DOHH2 (cell line): ENCODE data around the gene UGT2B17.
"Not testable (repeated sequence)": the region's sequence is repeated elsewhere in the genome, so short reads cannot be mapped to it uniquely, and the experiment has no call there.

Experiments used
- H3F3A ChIP-seq: fragments of 200-600 bp; sonication (generic), shearing (Covaris generic); 2 replicates; pipeline ENCODE4 v1.6.0; 2016; ENCODE audit warnings: antibody characterized with exemption, mild to moderate bottlenecking; ENCODE audit not compliant: control insufficient read depth, insufficient read depth
- H3K27ac ChIP-seq: fragments of 200-600 bp; sonication (generic); 2 replicates; pipeline ENCODE4 v1.5.1; 2014; ENCODE audit warnings: low read depth, mild to moderate bottlenecking, low read length, moderate library complexity
- H3K27me3 ChIP-seq: fragments of 200-600 bp; sonication (generic); 2 replicates; pipeline ENCODE4 v1.6.1; 2014; ENCODE audit warnings: mild to moderate bottlenecking, low read length, mixed read lengths; ENCODE audit not compliant: control insufficient read depth
- H3K36me3 ChIP-seq: fragments of 200-600 bp; sonication (generic); 2 replicates; pipeline ENCODE4 v1.6.1; 2014; ENCODE audit warnings: mild to moderate bottlenecking, low read length, moderate library complexity, mixed read lengths; ENCODE audit not compliant: control insufficient read depth
- H3K4me1 ChIP-seq: fragments of 200-600 bp; sonication (generic); 2 replicates; pipeline ENCODE4 v1.6.1; 2014; ENCODE audit warnings: mild to moderate bottlenecking, low read length, mixed read lengths; ENCODE audit not compliant: control insufficient read depth
- H3K4me2 ChIP-seq: fragments of 200-600 bp; sonication (generic); 2 replicates; pipeline ENCODE4 v1.6.0; 2014; ENCODE audit warnings: mild to moderate bottlenecking, low read length, moderate library complexity
- H3K4me3 ChIP-seq: fragments of 200-600 bp; sonication (generic); 2 replicates; pipeline ENCODE4 v1.5.1; 2014; ENCODE audit warnings: mild to moderate bottlenecking, low read length, mixed read lengths
- H3K79me2 ChIP-seq: fragments of 200-600 bp; sonication (generic); 2 replicates; pipeline ENCODE4 v1.6.1; 2014; ENCODE audit warnings: mild to moderate bottlenecking, low read length, mixed read lengths; ENCODE audit not compliant: control insufficient read depth
- H3K9me2 ChIP-seq: fragments of 200-600 bp; sonication (generic); replicated peaks from 2 replicates; pipeline ENCODE4 v1.6.1; 2014; ENCODE audit warnings: mild to moderate bottlenecking, low read length, mixed read lengths; ENCODE audit not compliant: control insufficient read depth
- H3K9me3 ChIP-seq: fragments of 200-600 bp; sonication (generic); 2 replicates; pipeline ENCODE4 v1.6.1; 2014; ENCODE audit warnings: antibody characterized with exemption, low read length, mixed read lengths; ENCODE audit not compliant: control insufficient read depth, insufficient read depth
- H4K20me1 ChIP-seq: fragments of 200-600 bp; sonication (generic); 2 replicates; pipeline ENCODE4 v1.6.0; 2014; ENCODE audit warnings: low read depth, mild to moderate bottlenecking, antibody characterized with exemption, low read length, moderate library complexity; ENCODE audit not compliant: control insufficient read depth, insufficient read depth
- EZH2phosphoT487 ChIP-seq: fragments of 200-600 bp; sonication (generic); IDR thresholded peaks from 2 replicates; pipeline ENCODE4 v1.6.1; 2017; ENCODE audit warnings: borderline replicate concordance, mild to moderate bottlenecking, antibody characterized with exemption, low read length, moderate library complexity, mixed read lengths
- TF ChIP-seq, protein P1 (sequence below): fragments of 200-600 bp; sonication (generic); IDR thresholded peaks from one replicate; pipeline ENCODE4 v1.5.1; 2014; ENCODE audit warnings: antibody characterized with exemption, mild to moderate bottlenecking, low read depth, low read length; ENCODE audit not compliant: poor library complexity, severe bottlenecking

UGT2B17 gene

DNA sequence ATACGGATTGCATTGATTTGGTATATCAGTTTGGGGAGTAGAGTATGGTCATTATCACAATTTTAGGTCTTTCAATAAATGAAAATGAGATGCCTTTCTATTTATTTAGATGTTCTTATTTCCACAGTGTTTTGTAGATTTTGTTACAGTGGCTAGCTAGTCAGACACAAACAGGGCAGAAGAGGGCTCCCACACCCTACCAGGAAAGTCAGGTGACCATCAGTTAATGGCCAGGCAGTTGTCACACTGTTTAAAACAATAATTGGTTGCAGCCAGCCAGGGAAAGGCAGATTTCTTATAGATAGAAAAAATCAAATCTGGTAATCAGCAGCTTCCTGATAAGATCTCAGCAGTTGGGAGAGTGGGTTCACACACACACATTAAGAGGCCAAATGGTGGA lies 57.2 kb downstream of the UGT2B17 start:
- H3K79me2 ChIP-seq = no peaks in the 10 kb centered on the region
- H3K27ac ChIP-seq = no peak overlapping the region
- H3K27me3 ChIP-seq = no peaks in the 10 kb centered on the region
- no peaks in the 10 kb centered on the region for H4K20me1 ChIP-seq
- no peaks in the 10 kb centered on the region for H3K9me3 ChIP-seq
- H3K4me3 ChIP-seq = no peak overlapping the region
- H3K4me1 ChIP-seq = no peaks in the 10 kb centered on the region
- no peak overlapping the region for H3K4me2 ChIP-seq
- H3K36me3 ChIP-seq = no peaks in the 10 kb centered on the region
- H3F3A ChIP-seq = no peaks in the 10 kb centered on the region
- no peaks in the 10 kb centered on the region for H3K9me2 ChIP-seq
- TF ChIP-seq EZH2phosphoT487 = no peak
- TF ChIP-seq, protein P1, sequence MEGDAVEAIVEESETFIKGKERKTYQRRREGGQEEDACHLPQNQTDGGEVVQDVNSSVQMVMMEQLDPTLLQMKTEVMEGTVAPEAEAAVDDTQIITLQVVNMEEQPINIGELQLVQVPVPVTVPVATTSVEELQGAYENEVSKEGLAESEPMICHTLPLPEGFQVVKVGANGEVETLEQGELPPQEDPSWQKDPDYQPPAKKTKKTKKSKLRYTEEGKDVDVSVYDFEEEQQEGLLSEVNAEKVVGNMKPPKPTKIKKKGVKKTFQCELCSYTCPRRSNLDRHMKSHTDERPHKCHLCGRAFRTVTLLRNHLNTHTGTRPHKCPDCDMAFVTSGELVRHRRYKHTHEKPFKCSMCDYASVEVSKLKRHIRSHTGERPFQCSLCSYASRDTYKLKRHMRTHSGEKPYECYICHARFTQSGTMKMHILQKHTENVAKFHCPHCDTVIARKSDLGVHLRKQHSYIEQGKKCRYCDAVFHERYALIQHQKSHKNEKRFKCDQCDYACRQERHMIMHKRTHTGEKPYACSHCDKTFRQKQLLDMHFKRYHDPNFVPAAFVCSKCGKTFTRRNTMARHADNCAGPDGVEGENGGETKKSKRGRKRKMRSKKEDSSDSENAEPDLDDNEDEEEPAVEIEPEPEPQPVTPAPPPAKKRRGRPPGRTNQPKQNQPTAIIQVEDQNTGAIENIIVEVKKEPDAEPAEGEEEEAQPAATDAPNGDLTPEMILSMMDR = no peak

- not testable (repeated sequence) for H4K20me1 ChIP-seq, H3F3A ChIP-seq, H3K27ac ChIP-seq, H3K27me3 ChIP-seq, H3K9me2 ChIP-seq, H3K36me3 ChIP-seq, H3K4me2 ChIP-seq, H3K4me3 ChIP-seq, H3K9me3 ChIP-seq, H3K79me2 ChIP-seq, H3K4me1 ChIP-seq
Observed at GRCh38 chr4:68505452-68505851, 70.7 kb downstream of the UGT2B17 start.

- not testable (repeated sequence) for H3K27me3 ChIP-seq, H3K27ac ChIP-seq, H3K4me1 ChIP-seq, H3K4me2 ChIP-seq, H3K79me2 ChIP-seq, H3K9me2 ChIP-seq, H4K20me1 ChIP-seq, H3F3A ChIP-seq, H3K4me3 ChIP-seq, H3K9me3 ChIP-seq, H3K36me3 ChIP-seq
Observed at GRCh38 chr4:68504836-68505235, 71.3 kb downstream of the UGT2B17 start.

DNA sequence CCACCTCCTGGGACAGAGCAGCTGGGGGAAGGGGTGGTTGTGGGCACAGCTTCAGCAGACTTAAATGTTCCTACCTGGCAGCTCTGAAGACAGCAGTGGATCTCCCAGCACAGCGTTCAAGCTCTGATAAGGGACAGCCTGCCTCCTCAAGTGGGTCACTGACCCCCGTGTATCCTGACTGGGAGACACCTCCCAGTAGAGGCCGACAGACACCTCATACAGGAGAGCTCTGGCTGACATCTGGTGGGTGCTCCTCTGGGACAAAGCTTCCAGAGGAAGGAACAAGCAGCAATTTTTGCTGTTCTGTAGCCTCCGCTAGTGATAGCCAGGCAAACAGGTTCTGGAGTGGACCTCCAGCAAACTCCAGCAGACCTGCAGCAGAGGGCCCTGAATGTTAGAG lies 72.7 kb downstream of the UGT2B17 start:
- H3K4me3 ChIP-seq, H3K27me3 ChIP-seq, H3K9me2 ChIP-seq, H4K20me1 ChIP-seq, H3K27ac ChIP-seq, H3K4me1 ChIP-seq, H3K9me3 ChIP-seq, H3K79me2 ChIP-seq, H3K4me2 ChIP-seq, H3K36me3 ChIP-seq, H3F3A ChIP-seq: not testable (repeated sequence)

DNA sequence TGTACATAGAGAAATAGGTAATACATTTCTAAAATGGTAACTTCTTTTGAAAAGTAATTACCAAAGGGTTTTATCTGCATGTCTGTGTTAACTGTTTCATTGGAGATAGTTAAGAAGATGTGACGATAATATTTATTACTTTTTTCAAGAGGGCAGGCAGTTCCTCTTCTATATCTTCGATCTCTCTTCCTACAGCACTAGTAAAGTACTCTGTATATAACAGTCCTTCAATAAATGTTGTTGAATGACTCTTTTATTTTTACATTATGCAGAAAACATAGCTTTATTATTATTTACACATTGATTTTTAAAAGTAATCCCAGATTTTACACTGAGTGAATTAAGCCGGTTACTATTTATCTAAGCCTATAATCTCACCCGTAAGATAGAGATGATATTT lies 77.1 kb downstream of the UGT2B17 start:
- peaks cover 8% of the 10 kb centered on the region for H3K4me1 ChIP-seq
- H3K79me2 ChIP-seq = no peaks in the 10 kb centered on the region
- H3K4me3 ChIP-seq = no peak overlapping the region
- H3K9me3 ChIP-seq = no peaks in the 10 kb centered on the region
- no peak overlapping the region for H3K4me2 ChIP-seq
- H3K9me2 ChIP-seq = no peaks in the 10 kb centered on the region
- H3K36me3 ChIP-seq = no peaks in the 10 kb centered on the region
- H3K27me3 ChIP-seq = no peaks in the 10 kb centered on the region
- no peaks in the 10 kb centered on the region for H4K20me1 ChIP-seq
- H3F3A ChIP-seq = no peaks in the 10 kb centered on the region
- TF ChIP-seq, protein P1 = no peak
- no peak for TF ChIP-seq EZH2phosphoT487
- H3K27ac ChIP-seq = no peak overlapping the region
